GM19023 (cell line): ENCODE results near the gene RNF157.

Experiments
- ATAC-seq: cut with Tn5 transposase; IDR thresholded peaks from one replicate; pipeline ENCODE4 v1.9.1; 2021; ENCODE audit warnings: mild to moderate bottlenecking, moderate library complexity; ENCODE audit not compliant: unreplicated experiment

Gene RNF157

GRCh38 chr17:76161619-76162266, 78.5 kb downstream of the RNF157 start:
- ATAC-seq, result no peak

DNA sequence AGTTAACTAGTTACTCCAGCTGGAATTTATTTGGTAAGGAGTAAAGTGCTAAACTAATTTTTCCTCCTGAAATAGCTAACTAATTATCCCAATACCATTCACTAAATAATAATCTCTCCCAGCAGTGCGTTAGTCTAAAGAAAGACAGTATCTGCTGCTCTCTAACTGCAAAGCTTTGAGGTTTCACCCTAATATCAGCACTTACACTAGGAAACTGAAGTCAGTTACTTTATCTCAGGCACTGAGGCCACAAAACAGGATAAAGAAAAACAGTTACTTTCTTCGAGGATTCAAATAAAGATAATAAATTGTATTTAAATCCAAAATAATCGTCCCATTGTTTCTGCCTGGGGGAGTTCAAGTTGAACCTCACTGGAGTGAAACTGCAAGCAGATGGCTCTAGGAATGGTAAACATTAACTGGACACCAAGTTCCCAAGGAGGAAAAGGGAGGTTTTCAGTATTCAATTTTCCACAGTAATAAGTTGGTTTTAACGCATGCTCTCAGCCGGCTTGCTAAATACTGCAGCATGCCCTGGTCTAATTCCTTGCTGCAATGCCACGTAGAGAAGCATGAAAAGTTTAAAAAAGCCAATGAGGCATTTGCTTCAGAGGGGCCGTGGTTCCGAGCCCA, 79.3 kb downstream of the RNF157 start:
- ATAC-seq, result no peak

DNA sequence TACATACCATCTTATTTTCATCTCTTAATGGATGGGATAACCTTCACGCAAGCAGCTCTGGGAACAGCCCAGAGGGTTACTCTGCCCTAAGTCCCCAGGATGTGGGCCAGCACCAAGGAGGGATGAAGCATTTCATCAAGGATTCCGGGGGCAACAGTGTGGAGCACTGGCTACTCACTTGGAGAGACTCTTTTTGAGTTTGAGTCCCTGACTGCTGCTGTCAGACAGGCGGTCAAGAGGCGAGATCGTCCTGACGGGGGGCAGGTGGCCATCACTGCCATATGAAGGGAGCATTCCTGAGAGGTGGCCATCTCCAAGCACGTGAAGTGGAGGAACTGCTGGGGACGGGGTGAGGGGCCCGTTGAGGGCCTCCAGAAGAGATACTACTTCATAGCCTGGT, 81.1 kb downstream of the RNF157 start:
- ATAC-seq, result no peak

GRCh38 chr17:76157759-76158158, 82.5 kb downstream of the RNF157 start:
- ATAC-seq, result no peak

- no peak for ATAC-seq
Observed at GRCh38 chr17:76156662-76156991, 83.7 kb downstream of the RNF157 start.

GRCh38 chr17:76155988-76156661, 84.2 kb downstream of the RNF157 start:
- no peak for ATAC-seq

DNA sequence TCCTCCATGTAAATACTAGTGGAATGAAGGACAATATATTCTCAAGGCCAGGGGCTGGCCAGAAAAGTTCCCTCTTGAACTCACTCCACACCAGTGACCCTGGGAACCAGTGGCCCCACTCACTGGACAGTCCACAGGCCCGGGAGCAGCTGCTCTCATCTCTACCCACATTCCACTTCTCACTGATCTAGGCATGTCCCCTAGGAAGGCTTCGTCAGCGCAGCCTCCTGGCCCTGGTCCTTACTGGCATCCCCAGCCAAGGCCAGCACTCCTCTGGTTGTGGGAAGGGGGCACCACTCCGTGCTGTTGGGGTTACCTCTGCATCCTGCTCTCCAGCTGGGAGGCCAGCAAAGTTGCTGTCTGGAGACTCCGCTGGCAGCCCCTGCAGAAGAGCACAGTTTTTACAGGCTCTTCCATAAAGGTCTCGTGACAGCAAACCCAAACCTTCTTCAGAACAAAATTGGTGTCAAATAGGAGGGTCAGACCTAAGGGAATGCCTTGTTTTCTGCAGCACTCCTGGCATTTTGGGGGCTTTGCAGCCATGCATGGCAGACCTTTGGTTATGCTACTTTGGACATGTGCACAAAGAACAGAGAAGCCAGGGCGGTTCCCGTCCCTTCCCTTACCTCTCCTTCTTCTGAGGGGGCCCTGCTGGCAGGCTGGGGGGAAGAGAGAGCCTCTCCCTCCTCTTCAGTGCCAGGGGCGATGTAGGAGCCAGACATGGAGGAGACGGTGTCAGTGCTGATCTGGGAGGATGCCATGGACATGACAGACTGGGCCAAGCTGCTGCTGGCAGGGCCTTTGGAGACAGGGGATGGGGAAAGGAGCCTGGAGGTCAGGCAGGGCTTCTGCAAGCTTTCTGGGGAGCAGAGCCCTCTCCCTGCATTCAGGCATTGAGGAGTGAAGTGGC, 85.1 kb downstream of the RNF157 start:
- ATAC-seq, result no peak

DNA sequence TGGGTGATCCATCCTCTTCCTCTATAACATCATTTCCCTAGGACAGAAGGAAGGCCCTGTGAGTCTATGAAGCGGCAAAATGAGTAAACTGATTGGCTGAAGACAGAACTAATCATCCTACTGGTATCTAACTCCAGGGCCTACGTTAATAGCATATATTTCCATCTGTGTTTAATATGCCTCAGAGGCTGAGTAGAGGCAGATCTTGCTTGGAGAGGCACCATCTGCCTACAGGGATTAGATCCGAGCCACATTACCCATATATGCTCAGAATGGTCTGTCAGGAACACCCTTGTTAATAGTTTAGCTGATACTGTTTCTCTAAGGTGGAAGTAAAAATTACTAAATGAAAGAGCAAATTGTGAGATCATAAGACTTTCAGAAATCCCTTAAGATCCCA, 86.0 kb downstream of the RNF157 start:
- no peak for ATAC-seq

DNA sequence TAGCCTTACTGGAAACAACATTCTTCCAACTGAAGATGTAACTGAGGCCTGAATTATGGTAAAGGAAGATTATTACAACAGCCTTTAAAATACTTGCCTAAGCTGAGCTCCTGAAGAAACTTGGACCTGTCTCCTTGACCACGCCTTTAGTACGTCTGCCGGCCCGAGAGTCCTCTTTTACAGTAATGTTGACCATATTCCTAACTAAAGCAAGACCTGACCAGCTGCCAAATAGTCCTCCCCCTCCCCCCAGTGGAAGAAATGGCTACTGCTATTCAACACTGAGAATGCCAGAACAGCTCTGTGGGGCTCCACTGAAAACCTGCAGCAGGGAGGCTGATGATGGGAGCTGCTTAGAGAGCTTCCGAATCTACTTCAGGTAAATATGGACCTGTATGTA, 86.7 kb downstream of the RNF157 start:
- ATAC-seq, result no peak

- ATAC-seq, result no peak
Observed at GRCh38 chr17:76153202-76153601, 87.1 kb downstream of the RNF157 start.

DNA sequence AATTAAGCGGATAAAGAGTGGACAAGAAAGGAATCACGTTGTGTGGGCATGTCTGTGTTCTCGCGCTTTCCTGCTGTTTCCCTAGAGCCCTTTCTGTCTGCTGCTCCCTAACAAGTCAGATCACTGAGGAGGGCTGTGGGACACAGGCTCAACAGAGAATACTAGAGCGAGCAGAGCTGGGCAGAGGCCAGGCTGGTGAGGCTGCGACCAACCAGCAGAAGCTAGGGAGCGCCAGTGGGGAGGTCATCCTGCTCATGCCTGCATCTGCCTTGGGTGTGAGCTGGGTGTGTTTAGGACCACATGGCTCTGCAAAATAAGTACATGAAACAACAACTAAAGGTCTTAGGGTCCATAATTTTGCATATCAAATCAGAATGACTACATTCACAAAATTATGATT, 87.7 kb downstream of the RNF157 start:
- ATAC-seq, result no peak

DNA sequence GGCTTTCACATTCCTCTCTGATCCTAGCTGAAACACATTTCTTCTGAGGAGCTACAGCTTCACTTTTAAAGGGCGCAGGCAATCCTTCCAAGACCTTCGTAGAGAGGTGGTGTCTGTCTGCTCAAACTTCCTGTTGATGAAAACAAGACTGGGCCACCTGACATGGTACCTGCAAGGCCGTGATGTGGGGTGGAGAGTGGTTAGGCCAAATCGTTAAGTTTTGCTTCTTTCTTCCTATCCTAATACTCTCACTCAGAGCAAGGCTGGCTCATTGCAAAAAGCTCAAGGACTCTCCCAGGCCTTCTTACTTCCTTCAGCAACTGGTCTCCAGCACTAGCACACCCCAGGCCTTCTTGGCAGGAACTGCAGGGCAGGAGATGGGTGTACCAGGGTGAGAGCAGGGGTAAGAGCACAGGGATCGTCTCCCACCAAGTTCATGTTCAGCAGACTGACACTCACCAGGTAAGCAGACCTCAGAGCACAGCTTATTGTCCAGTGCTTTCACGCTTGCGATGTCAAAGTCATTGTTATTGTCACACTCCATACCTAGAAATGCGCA, 88.3 kb downstream of the RNF157 start:
- ATAC-seq, result no peak

DNA sequence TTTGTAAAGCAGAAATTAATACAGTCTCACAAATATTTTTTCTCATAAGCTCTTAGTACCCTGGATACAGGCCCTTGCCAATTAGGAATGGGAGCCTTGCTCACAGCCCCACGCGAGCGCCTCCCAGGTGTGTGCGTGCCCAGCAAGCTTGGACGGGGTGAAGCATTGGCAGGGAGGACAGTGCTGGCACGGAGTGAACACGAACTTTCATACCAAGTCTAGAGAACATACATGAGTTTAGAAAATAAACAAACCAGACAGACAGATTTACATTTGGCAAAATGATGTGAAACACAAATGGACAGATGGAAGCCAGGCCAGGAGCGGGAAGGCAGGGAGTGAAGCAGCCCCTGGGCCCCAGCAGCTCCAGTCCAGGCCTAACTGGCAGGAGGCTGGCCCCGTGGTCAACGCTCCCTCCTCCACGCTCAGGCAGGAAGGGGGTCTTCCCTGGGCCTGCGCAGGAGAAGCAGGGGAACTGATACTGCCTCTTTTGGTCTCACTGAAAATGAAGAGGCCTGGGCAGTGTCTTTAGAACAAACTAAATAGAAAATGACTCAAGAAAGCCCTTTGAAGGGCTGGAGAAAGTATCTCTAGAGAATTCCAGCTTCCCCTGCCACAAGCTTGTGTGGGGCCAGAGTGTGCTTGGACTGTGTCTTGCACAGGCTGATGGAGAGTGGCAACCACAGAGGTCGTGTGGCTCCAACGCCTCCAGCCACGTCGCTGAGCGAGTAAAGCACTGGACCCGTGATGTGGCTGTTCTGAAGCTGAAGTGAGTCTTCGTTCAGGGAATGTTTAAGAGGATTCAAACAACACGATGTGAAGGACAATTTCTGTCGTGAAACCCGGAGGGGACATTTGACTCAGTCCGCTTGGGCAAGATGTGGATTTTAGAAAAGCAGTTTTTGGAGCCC, 89.3 kb downstream of the RNF157 start:
- ATAC-seq, result no peak

GRCh38 chr17:76149214-76149613, 91.1 kb downstream of the RNF157 start:
- ATAC-seq, result no peak

- ATAC-seq, result no peak
Observed at GRCh38 chr17:76148015-76148326, 92.3 kb downstream of the RNF157 start.

DNA sequence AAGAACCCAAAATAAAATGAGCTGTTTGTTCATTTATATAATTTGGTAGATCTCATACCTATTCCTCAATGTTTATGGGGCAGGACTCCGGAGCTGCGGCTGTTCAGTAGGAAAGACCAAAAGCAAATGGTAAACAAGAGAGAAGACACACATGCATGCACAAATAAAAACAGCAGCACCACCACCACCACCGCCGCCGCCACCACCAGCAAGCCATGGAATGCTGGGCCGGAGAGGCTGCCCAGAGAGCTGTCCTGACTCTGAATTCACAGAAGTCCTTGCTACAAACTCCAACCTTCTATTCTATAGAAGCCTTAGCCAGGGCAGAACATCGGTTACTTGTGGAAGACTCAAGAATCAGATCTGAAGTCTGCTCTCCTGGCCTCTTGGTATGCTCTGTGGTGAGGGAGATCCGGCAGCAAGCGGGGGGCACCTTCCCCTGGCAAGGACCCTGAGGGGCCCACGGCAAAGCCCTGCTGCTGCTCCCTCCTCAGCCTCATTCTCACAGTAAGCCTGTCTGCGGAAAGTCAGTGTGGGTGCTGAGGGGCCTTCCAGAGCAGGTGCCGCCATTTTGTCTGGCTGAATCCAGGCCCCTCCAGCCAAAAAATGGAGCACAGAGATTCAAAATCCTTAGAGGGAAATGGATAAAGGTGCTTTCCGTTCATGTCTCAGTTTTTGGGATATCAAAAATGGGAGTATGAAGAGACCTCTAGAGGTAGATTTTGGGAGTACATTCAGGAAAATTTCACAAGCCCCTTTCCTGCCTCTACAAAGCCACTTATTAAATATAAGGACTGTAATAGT, 92.9 kb downstream of the RNF157 start:
- no peak for ATAC-seq

DNA sequence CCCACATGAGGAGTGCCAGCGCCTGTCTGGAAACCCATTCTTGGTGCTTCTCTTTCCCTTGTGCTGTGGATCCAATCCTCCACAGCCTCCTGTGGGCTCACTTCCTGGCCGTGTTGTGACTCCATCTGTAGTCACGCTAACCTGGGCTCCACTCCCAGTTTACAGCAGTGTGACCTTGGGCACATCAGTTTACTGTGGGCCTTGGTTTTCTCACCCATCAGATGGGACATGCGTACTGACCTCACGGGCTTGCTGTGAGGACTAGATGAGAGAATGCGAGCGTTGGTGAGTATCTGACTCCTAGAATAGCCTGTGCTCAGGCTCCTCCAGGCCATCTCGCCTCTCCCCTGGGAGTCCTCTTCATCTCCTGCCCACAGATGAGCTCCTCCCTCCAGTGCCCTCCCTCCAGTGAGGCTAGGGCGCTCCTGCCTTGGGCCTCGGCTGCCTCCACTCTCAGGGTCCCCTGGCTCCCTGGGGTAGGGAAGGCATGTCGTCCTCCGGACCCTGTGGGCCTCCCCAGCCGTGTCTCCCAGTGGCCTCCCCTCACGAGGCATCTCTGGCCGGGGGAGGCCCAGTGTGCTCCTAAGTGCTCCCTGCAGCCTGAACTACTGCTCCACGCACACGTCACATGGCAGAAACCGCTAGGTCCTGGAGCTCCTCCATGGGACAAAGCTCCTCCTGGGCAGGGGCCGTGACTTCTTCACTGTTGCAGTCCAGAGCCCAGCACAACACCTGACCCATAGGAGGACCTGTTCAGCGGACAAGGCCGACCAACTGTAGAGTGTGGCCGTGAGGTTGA, 94.0 kb downstream of the RNF157 start:
- ATAC-seq, result no peak

- no peak for ATAC-seq
Observed at GRCh38 chr17:76145231-76146052, 94.9 kb downstream of the RNF157 start.
